Measurements from ENCODE around the gene SCN8A.
"Not testable (repeated sequence)": the region's sequence is repeated elsewhere in the genome, so short reads cannot be mapped to it uniquely, and the experiment has no call there.

Gene SCN8A

DNA sequence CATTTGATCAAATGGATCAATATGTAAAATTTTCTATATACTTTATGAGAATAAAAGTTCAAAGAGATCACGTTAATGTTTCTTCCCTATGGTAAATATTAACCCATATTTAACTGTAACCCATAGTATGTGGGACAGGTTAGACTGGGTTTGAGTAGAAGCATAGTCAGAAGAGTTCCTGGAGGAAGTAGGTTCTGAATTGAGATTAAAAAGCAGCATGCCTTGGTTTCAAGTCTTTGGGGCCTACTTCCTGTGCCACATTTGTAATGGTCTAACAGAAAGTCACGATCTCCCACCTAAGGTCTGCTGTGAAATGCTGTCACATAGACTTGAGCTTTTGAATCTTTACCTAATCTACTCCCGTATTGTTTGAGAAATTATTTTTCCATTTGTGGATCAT is 193.7 kb downstream of the SCN8A start:
- ATAC-seq (no peak), DNase-seq (no peak)
- H3K4me3 Mint-ChIP-seq: no peak overlapping the region
- no peak overlapping the region for H3K27ac Mint-ChIP-seq
- no peaks in the 10 kb centered on the region for H3K27me3 Mint-ChIP-seq
- H3K4me1 Mint-ChIP-seq: peaks cover 28% of the 10 kb centered on the region
- no peaks in the 10 kb centered on the region for H3K9me3 Mint-ChIP-seq

DNA sequence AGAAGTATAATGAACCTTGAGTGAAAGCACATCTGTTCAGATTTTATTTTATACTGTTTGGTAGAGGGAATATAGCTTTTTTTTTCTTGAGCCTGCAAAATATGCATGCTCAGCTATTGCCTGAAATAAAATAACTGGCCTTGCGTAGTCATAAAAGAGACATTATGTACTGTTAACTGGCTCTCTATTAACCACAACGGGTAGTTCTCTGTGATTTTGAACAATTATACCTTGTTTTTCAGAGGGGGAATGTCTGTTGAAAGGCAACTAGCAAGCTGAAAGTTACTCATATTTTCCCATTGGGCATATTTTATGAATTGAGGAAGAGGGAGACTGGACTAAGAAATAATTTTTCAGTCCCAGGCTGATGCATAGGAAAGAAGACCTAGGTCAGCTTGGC is 194.9 kb downstream of the SCN8A start:
- ATAC-seq (no peak), DNase-seq (no peak)
- H3K27me3 Mint-ChIP-seq: no peaks in the 10 kb centered on the region
- no peak overlapping the region for H3K27ac Mint-ChIP-seq
- no peak overlapping the region for H3K4me3 Mint-ChIP-seq
- peaks cover 18% of the 10 kb centered on the region for H3K4me1 Mint-ChIP-seq
- H3K9me3 Mint-ChIP-seq: no peaks in the 10 kb centered on the region

DNA sequence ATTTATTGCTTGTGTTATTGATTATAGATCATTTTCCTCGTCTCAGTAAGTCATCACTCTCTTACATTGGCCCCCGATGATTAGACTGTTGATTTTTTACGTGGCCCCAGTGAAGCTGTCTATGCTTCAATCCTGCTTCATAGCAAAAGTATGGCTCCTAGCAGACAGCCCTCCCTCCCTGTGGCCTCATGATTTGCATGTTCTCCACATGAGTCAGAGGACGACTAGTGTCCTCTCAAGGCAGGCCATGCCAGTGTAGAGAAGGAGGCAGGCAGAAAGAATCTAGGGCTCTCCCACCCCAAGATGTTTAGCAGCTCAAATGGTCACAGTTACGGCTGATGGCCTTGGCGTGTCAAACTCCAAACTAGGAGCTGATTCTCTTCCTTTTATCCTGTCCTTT is 197.8 kb downstream of the SCN8A start:
- H3K27ac Mint-ChIP-seq: no peak overlapping the region
- ATAC-seq: no peak
- no peaks in the 10 kb centered on the region for H3K9me3 Mint-ChIP-seq
- peaks cover 11% of the 10 kb centered on the region for H3K4me1 Mint-ChIP-seq
- no peaks in the 10 kb centered on the region for H3K27me3 Mint-ChIP-seq
- no peak overlapping the region for H3K4me3 Mint-ChIP-seq
- DNase-seq: no peak

DNA sequence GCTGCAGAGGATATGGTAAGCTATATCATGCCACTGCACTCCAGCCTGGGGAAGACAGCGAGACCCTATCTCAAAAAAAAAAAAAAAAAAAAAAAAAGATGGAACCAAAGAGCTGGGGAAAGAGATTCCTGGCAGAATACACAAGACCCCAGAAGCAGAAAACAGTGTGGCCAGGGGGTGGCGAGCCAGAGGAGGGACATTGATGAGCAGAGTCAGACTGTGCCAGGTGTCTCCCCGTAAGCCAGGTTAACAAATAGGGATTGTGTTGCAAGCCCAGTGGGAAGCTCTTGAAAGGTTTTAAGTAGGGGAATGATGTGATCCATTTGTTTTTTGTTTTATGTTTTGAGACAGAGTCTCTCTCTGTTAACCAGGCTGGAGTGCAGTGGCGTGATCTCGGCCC is 201.4 kb downstream of the SCN8A start:
- Mint-ChIP-seq H3K9me3 (no peaks in the 10 kb centered on the region), H3K27me3 (no peaks in the 10 kb centered on the region), H3K27ac (no peak overlapping the region), H3K4me3 (no peak overlapping the region), H3K4me1 (no peaks in the 10 kb centered on the region)
- DNase-seq (no peak), ATAC-seq (no peak)

DNA sequence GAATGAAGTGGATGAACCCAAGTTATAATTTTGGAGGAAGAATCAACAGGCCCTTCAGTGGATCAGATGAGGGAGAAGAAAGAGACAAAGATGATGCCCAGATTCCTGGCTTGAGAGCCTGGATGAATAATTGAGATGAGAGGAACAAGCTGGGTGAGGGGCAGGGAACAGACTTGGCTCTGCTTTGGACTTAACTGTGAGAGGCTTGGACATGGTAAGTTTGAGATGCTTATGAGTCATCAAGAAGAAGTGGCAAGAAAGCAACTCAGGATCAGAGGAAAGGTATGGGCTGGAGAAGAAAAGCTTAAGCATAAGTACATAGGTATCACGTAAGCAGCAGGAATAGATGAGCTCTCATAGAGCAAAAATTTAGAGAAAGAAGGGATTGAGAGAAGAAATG is 202.2 kb downstream of the SCN8A start:
- ATAC-seq: no peak
- H3K9me3 Mint-ChIP-seq: no peaks in the 10 kb centered on the region
- no peak overlapping the region for H3K27ac Mint-ChIP-seq
- DNase-seq: no peak
- no peak overlapping the region for H3K4me3 Mint-ChIP-seq
- no peaks in the 10 kb centered on the region for H3K27me3 Mint-ChIP-seq
- H3K4me1 Mint-ChIP-seq: no peaks in the 10 kb centered on the region

DNA sequence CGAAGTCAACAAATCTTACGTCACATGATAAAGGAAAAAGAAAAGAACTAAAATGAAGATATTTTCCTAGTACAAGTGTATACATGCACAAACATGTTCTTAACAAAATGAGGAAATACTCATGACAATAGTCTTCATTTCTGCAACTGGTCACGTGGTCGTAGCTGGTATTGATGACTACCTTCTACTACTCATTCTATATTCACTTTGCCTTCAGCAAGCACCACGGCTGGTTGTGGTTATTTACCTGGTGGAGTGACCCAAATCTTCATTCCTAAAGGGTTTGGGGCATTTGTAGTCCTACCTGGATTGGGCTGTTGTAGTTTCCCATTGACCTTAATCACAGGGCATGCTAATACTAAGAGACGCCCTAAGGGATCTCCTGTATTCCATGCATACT is 206.3 kb downstream of the SCN8A start:
- H3K4me1 Mint-ChIP-seq: no peaks in the 10 kb centered on the region
- no peak overlapping the region for H3K27ac Mint-ChIP-seq
- ATAC-seq: no peak
- DNase-seq: no peak
- H3K9me3 Mint-ChIP-seq: no peaks in the 10 kb centered on the region
- no peaks in the 10 kb centered on the region for H3K27me3 Mint-ChIP-seq
- H3K4me3 Mint-ChIP-seq: no peak overlapping the region

DNA sequence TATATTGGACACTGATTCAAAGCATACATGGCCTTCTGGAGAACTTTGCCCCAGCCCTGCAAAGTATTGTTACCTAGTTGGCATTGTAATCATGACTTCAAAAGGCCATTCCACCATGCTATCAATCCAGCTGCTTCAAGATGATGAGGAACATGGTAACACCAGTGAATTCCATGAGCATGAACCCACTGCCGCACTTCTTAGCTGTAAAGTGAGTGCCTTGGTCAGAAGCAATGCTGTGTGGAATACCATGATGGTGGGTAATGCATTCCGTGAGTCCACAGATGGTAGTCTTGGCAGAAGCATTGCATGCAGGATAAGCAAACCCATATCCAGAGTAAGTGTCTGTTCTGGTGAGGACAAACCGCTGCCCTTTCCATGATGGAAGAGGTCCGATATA is 207.0 kb downstream of the SCN8A start:
- not testable (repeated sequence) for ATAC-seq, H3K27ac Mint-ChIP-seq, H3K9me3 Mint-ChIP-seq, H3K4me3 Mint-ChIP-seq, H3K27me3 Mint-ChIP-seq, H3K4me1 Mint-ChIP-seq, DNase-seq

DNA sequence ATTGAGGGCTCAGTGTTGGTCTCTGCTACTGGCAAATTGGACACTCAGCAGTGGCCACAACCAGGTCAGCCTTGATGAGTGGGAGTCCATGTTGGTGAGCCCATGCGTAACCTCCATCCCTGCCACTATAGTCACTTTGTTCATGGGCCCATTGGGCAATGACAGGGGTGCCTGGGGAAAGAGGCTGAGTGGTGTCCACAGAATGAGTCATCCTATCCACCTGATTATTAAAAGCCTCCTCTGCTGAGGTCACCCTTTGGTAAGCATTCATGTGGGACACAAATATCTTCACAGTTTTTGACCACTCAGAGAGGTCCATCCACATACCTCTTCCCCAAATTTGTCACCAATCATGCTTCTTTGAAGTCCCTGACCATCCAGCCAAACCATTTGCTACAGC is 207.5 kb downstream of the SCN8A start:
- Mint-ChIP-seq H3K27ac (no peak overlapping the region), H3K27me3 (no peaks in the 10 kb centered on the region), H3K4me1 (no peaks in the 10 kb centered on the region), H3K4me3 (no peak overlapping the region), H3K9me3 (no peaks in the 10 kb centered on the region)
- no peak for DNase-seq
- ATAC-seq: no peak

DNA sequence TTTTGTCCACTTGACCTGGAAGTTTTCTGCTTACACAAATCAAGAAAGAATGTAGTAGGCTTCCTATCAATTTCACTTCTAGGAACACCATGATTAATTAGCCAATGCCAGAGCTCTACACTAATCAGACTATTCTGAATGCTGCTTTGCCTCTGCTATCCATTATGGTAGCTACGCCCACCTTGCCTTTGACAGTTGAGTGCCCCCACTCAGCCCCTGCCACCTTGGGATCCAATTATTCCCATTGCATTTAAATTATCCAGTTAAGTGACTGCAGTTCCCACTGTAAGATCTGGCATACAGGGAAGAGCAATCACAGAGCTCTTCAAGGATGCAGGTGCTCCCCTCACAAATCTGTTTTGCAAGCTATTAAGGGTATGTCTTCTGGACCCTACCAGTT is 210.0 kb downstream of the SCN8A start:
- Mint-ChIP-seq H3K9me3 (no peaks in the 10 kb centered on the region), H3K27ac (peak overlapping the region in 1 of 2 donors; percentile 48), H3K27me3 (no peaks in the 10 kb centered on the region), H3K4me1 (no peaks in the 10 kb centered on the region), H3K4me3 (no peak overlapping the region)
- DNase-seq (no peak), ATAC-seq (no peak)

DNA sequence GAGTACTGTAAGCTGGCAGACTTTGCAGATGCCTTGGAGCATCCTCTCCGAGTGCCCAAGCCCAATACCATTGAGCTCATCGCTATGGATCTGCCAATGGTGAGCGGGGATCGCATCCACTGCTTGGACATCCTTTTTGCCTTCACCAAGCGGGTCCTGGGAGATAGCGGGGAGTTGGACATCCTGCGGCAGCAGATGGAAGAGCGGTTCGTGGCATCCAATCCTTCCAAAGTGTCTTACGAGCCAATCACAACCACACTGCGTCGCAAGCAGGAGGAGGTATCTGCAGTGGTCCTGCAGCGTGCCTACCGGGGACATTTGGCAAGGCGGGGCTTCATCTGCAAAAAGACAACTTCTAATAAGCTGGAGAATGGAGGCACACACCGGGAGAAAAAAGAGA is 215.9 kb downstream of the SCN8A start:
- H3K4me3 Mint-ChIP-seq: no peak overlapping the region
- no peak for DNase-seq
- H3K4me1 Mint-ChIP-seq: no peaks in the 10 kb centered on the region

DNA sequence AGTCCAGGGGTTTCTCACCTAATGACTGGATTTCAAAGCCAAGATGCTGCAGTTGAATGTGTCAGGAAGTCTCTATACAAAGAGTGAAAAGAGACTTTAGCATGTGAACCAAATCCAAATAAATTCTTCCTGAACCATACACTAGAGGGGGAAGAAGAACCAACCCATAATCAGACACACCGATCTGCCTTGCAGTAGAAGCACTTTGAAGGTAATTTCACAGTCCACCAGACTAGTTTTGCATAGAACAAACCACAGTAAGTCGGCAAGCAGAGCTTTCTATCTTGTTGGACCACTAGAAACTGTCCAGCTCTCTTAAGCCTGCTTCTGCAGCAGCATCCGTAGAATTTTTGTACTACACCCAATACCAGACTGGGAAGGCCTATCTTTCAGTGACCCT is 218.2 kb downstream of the SCN8A start:
- no peak overlapping the region for H3K4me3 Mint-ChIP-seq
- no peak overlapping the region for H3K27ac Mint-ChIP-seq
- no peaks in the 10 kb centered on the region for H3K4me1 Mint-ChIP-seq
- H3K9me3 Mint-ChIP-seq: no peaks in the 10 kb centered on the region
- no peaks in the 10 kb centered on the region for H3K27me3 Mint-ChIP-seq
- ATAC-seq (no peak), DNase-seq (no peak)

More for the DNA sequence above, 215.9 kb downstream of the SCN8A start:
- Mint-ChIP-seq H3K27me3 (no peaks in the 10 kb centered on the region), H3K9me3 (no peaks in the 10 kb centered on the region), H3K27ac (no peak overlapping the region)
- no peak for ATAC-seq

DNA sequence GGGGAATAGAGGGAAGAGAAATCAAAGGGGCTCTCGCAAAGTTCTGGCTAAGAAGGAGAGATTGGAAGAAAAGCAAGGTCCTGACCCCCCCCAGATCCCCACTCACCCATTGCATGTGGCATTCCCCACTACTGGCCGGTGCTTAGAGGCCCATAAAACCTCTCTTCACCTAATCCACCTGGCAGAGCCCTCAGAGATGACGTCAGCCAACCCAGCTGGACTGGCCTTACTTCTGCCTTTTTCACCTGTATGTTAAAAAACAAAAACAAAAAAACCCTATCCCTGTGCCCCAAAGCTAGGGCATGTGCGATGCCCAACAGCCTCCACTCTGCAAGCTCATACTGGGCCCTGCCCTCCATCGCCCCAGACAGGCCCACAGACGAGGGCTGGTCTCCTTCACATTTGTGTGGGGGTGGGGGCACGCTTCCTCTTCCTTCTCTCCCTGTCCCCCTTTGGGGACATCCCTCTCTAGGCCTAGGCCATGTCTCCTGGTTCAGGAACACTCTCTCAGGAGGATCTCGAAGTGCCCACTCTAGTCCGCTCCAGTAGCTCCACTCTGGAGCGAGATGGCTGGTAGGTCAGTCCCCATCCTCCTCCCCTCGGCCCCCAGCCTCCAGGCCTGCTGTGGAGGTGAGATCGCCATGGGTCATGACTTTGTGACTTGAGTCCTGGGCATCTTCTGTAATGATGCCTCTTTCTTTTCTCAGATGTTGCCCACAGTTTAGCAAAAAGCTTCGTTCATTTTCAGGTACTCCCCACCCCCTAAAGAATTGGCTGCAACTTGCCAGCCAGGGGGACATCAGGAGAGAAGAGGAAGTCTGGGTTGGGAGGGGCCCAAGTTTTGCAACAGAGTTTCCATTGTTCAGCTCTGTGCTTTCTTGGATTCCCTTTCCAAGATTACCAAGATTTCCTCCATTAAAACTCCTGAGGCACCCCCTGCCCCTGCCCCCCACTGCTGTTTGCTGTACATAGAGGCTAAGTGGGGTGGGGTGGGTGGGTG is 220.5 kb downstream of the SCN8A start:
- DNase-seq: no peak
- H3K27ac Mint-ChIP-seq: peak overlapping the region in 1 of 2 donors; percentile 61
- ATAC-seq: no peak
- H3K4me3 Mint-ChIP-seq: no peak overlapping the region
- H3K9me3 Mint-ChIP-seq: no peaks in the 10 kb centered on the region
- peaks cover 17% of the 10 kb centered on the region for H3K27me3 Mint-ChIP-seq
- peaks cover 10% of the 10 kb centered on the region for H3K4me1 Mint-ChIP-seq

DNA sequence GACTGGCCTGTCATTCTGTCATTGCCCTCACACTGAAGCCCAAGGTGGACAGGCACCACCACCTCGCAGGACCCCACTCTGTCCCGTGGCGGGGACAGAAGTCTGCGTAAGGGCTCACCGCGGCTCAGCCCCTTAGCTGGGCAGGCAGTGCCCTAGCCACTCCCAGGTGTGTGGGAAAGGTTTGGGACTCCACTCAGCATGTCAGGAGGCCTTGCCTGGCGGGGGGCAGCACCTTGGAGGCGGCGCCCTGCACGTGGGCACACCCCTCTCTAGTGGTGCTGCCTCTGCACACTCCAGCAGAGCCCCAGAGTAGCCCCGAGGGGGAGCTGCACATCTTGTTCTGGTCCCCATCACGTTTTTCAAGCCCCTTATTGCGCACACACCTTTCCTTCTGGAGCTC is 221.8 kb downstream of the SCN8A start:
- H3K27me3 Mint-ChIP-seq: peaks cover 17% of the 10 kb centered on the region
- ATAC-seq: no peak
- no peak overlapping the region for H3K4me3 Mint-ChIP-seq
- peaks cover 10% of the 10 kb centered on the region for H3K4me1 Mint-ChIP-seq
- DNase-seq: no peak
- H3K27ac Mint-ChIP-seq: no peak overlapping the region
- H3K9me3 Mint-ChIP-seq: no peaks in the 10 kb centered on the region

DNA sequence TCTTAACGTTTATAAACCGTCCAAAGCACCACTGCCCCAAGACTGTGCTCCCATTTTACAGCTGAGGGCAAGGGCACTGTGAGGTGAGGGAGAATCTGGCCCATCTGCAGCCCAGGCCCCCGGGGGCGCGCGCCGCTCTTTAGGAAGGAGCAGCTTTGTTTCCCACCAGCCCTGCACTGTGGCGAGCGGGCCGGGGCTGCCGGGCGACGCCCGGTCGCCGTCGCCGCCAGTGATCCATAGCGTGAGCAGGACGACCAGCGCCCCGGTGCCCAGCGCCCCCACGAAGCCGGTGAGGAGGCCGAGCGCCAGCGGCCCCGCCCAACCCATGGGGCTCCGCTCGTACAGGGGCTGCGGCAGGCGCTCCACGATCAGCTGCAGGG is 222.9 kb downstream of the SCN8A start:
- ATAC-seq (no peak), DNase-seq (no peak)
- Mint-ChIP-seq H3K27me3 (peaks cover 17% of the 10 kb centered on the region), H3K4me1 (peaks cover 10% of the 10 kb centered on the region), H3K9me3 (no peaks in the 10 kb centered on the region), H3K4me3 (peak overlapping the region; percentile 62 to 63), H3K27ac (peak overlapping the region in 1 of 2 donors; percentile 54)

DNA sequence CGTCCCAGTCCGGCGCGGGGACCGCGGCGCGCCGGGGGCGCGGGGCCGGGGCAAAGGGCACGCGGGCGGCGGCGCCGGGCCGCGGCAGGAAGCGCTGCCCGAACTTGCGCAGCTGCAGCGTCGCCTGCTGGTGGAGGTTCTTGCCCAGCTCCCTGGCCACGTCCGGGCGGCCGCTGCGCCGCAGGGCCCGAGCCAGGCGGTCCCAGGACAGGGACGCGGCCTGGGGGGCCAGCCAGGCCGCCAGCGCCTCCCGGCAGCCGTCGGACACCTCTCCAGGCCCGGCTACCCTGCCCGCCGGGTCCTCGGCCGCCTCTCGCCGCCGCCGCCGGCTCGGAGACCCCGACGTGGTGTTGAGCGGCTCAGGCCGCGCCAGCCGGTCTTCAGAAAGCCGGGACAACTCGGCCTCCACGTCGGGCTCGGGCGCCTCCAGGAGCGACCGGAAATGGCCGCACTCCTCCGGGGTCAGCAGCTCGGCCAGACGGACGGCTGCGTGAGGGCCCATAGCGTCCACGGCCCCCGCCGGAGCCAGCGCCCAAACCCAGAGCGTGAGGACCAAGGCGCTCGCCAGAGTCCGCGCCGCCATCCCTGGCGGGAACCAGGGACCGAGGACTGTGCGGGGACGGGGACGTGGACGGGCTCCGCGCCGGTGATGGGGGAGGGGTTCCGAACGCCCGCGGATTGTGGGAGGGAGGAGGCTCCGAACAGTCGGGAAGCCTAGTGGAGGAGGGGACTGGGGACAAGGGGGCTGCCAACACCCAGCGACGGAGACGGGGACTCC is 223.5 kb downstream of the SCN8A start:
- DNase-seq (peak; percentile 80), ATAC-seq (peak; percentile 91)
- H3K9me3 Mint-ChIP-seq: no peaks in the 10 kb centered on the region
- H3K4me1 Mint-ChIP-seq: peaks cover 12% of the 10 kb centered on the region
- H3K4me3 Mint-ChIP-seq: peak overlapping the region; percentile 72 to 77
- H3K27ac Mint-ChIP-seq: peak overlapping the region in 1 of 2 donors; percentile 24
- H3K27me3 Mint-ChIP-seq: peaks cover 17% of the 10 kb centered on the region

DNA sequence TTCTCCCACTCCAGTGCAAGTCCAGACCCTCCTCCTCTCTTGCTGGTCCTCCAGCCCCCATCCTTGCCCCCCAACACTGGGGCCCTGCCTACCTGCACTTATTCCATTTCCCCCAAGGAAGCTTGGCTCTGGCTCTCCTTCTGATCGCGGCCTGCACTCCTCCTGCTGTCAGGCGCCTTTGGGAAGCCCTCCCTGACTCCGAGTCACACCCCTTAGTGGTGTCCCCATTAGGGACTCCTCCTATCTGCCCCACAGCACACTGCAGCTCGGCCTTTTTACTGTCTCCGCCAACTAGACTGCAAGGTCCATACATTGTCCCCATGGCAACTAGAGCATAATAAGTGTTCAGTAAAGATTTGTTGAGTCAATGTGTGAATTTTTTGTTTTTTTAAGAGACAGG is 224.5 kb downstream of the SCN8A start:
- H3K4me3 Mint-ChIP-seq: peak overlapping the region; percentile 72 to 77
- H3K27ac Mint-ChIP-seq: peak overlapping the region in 1 of 2 donors; percentile 24
- H3K27me3 Mint-ChIP-seq: peaks cover 17% of the 10 kb centered on the region
- ATAC-seq: no peak
- H3K4me1 Mint-ChIP-seq: peaks cover 18% of the 10 kb centered on the region
- DNase-seq: no peak
- H3K9me3 Mint-ChIP-seq: no peaks in the 10 kb centered on the region

Measured in stimulated activated naive CD8-positive, alpha-beta T cell treated with anti-CD3 and anti-CD28 coated beads, Interleukin-15, amount 100 ng/mL, for 72 hours (primary cell).